Jurkat, Clone E6-1 (cell line): ENCODE results near the gene MLX.
"Not testable (repeated sequence)": the region's sequence is repeated elsewhere in the genome, so short reads cannot be mapped to it uniquely, and the experiment has no call there.

ENCODE experiments used
- DNase-seq: peaks from one replicate; pipeline ENCODE4 v3.0.0-alpha.2; 2011; ENCODE audit warnings: low read depth, low spot score
- H3K4me3 ChIP-seq: 2 replicates; pipeline ENCODE4 v1.5.1; 2011; ENCODE audit warnings: mild to moderate bottlenecking, low read length, control low read depth, moderate library complexity

MLX gene

DNA sequence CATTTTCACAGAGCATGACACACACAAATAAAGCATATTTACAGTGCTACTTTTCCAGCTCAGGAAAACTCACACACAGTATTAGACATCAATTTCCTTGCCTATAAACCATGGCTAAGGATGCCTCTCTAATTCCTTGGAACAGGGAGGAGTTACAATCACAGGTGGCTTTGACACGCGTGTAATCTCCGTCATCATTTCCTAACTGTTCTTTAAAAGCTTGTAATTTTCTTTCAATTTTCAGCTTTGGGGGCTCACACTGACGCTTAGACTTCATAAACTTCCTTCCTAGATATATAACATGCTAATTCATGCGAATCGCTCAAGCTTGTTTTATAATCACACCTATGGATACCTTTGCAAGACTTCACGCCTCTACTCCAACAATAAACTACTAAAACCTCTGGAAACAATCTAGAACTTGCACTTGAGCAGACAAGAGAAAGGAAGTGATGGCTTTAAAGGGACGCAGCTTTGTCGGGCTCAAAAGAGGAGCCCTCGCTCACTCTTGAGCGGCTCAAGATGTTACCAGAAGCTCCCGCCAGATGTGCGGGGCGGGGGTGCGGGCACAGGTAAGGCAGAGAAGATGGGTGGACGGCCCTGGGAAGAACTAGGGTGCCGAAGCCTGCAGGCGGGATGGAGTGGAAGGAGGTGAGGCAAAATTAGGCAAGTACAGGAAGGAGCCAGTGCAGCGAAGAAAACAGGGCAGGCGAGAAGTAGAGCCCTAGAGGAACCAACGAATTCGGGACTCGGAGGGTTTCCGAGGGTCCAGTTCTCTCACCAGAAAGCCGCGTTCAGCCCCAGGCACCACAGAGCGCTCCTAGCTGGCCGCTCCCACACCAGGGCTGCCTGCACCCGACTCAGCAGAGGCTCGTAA is 41.6 kb downstream of the MLX start:
- no peak for DNase-seq
- peak overlapping the region; percentile 99 for H3K4me3 ChIP-seq

DNA sequence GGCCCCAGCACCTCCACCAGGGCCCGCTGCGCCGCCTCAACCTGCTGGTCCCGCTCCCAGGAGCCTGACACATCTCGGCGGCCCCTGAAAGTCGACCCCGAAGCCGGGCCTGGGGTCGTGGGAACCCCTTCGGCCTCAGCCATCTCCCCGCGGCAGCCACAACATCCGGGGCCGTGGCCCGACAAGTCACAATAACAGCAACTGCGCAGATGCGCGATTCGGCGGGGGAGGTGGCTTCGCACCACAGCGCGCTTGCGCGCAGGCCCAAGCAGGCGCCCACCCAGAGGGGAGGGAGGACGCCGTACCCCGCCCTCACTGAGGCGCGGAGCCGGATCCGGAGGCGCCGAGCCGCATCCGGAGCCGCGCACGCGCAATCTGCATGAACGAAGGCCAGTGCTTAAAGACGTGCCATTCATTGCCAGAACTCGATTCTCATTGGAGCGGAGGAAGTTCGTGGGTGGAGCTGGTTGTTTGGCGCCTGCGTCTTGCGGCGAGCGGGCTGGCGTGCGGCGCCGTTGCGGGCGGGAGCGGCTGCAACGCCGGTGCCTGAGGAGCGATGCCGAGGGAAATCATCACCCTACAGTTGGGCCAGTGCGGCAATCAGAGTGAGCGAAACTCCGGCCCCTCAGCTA is 42.4 kb downstream of the MLX start, which contains the start of the genes RETREG3 and TUBG1:
TSS of gene RETREG3 (minus strand) at position 193 of the 632 bp plus-strand sequence. CDS start at position 143, 50 bp downstream.
TSS of gene TUBG1 (plus strand) at position 502 of the 632 bp plus-strand sequence. CDS start at position 557, 55 bp downstream.
- peak within 1 kb of the TSS; percentile 99 for H3K4me3 ChIP-seq
- peak; percentile 99 for DNase-seq

DNA sequence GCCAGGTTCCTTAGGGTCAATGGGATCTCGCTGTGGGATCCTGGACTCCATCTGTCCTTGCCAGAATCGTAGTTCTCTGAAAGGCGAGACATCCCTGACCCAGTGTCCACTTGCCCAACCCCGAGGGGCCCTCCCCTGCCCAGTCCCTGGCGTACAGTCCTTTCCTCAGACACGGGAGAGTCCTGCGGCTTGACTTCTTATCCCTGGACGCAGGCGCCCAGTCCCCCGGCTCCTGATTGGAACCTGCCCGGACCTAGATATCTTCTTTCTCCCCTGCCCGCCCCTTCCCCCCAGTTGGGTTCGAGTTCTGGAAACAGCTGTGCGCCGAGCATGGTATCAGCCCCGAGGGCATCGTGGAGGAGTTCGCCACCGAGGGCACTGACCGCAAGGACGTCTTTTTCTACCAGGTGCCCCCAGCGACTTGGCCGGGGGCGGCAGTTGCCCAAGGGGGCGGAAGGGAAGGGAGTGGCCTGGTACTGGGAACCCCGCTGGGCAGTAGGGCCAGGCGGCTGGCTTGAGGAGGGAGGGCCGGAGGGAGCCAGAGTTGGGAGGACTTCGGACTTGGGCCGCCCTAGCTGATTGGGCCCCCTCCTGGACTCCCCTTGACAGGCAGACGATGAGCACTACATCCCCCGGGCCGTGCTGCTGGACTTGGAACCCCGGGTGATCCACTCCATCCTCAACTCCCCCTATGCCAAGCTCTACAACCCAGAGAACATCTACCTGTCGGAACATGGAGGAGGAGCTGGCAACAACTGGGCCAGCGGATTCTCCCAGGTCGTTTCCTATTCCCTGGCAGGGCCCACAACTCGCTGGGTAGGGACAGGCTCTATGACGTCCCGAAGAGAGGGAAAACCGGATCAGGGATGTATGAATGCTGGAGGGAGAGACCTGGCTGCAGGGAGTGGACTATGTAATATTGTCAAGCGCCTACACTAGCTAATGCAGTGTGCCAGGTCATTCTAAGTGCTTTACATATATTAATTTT is 43.2 kb downstream of the MLX start:
- DNase-seq: not testable (repeated sequence)
- peak overlapping the region; percentile 99 for H3K4me3 ChIP-seq

DNA sequence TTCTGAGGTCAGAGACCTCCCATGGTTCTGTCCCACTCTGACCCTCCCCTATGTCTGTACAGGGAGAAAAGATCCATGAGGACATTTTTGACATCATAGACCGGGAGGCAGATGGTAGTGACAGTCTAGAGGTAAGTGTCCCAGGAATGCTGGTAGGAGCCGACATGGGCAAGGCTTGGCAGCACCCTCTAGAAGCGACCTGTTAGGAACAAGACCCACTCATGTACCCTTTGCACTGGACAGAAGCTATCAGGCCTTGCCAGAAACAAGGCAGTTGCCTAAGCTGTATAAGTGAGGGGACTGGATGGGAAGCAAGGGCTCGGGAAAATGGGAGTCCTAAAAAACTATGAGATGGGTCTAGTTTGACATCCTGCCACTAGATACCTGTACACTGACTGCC is 45.1 kb downstream of the MLX start:
- no peak overlapping the region for H3K4me3 ChIP-seq
- DNase-seq: no peak

DNA sequence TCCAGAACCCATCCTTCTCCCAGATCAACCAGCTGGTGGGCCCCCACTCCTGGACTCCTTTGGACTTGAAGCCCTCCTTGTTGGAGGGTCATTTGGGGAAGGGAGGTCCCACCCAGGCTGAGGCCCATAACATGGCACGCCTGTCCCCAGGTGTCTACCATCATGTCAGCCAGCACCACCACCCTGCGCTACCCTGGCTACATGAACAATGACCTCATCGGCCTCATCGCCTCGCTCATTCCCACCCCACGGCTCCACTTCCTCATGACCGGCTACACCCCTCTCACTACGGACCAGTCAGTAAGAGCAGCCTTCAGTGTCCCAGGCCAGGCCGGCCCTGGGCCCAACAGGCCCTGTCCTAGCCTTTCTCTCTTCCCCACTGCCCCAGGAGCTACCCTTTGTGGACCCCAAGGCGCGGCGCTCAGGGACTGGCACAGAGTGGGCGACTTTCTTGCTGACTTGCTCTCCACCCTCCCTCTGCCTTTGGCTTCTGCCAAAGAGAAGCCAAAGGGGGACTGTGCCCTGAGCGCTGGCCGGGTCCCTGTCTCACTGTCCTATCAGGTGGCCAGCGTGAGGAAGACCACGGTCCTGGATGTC is 46.9 kb downstream of the MLX start:
- DNase-seq: no peak
- H3K4me3 ChIP-seq: no peak overlapping the region

DNA sequence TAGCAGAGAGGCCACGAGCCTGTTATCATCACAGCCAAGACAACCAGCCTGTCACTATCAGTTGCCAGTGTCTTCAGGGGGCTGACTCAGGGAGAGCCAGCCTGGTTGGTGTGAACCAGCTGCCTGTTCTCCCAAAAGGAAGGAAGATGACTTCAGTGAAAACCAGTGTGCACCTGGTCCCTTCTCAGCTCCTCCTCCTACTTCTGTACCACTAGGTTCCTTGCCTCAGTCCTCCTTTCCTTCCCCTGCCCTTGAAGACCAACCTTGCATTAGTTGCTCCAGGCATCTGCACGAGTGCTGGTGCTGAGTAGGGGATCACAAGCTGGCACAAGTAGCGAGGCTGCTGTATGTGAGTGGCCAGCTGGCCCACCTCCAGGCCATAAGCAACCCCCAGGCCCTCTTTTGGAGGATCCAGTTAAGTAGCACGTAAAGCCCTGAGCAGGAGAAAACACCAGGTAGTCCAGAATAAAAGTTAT is 51.1 kb downstream of the MLX start:
- DNase-seq: peak; percentile 43
- H3K4me3 ChIP-seq: no peak overlapping the region

DNA sequence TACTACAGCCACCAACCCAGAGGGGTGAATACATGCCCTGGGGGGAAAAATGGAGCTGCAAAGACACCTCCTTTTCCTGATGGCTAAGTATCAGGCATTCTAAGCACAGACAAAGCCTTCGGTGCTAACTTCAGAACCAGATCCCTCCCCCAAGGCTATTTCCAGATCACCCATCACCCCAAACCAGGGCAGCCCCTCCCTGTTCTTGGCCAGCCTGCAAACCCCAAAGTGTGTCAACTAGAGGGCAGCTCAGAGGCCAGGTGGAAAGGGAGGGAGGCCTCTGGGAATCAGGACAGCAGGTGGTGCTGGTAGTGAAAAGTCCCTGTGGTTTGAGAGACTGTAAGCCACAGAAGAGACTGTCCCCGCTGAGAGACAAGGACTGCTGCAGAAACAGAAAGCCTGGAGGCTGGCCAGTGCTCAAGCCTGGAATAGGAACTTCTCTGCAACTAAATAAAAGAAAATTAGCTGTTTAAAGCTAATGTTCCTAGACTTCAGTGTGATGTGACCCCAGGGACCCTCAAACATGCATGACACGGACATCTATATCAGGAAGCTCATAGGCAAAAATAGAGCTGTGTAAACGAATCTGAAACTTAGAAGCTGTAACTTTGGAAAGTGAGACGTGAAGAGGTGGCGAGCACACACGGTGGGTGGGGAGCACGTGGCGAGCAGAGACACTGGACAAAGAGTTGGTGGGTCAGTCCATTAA is 51.7 kb downstream of the MLX start:
- no peak for DNase-seq
- H3K4me3 ChIP-seq: no peak overlapping the region

DNA sequence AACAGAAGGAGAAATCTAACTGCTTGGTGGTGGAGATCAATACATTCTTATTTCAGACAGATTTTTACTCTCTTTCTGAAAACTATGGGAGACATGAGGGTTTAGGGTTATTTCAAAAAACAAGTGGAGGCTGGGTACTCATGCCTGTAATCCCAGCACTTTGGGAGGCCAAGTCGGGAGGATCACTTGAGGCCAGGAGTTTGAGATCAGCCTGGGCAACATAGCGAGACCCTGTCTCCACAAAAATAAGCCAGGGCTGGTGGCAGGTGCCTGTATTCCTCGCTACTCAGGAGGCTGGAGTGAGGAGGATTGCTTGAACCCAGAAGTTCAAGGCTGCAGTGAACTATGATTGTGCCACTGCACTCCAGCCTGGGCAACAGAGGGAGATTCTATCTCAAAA is 55.1 kb downstream of the MLX start:
- not testable (repeated sequence) for DNase-seq, H3K4me3 ChIP-seq
